NCI-H1930 (cell line): ENCODE results near the gene PRAME.
"Not testable (repeated sequence)": the region's sequence is repeated elsewhere in the genome, so short reads cannot be mapped to it uniquely, and the experiment has no call there.

ENCODE experiments used
- DNase-seq, 2 experiments: peaks; one replicate each; lab custom pipeline; 2025; lab: John Stamatoyannopoulos, UW

The PRAME gene

DNA sequence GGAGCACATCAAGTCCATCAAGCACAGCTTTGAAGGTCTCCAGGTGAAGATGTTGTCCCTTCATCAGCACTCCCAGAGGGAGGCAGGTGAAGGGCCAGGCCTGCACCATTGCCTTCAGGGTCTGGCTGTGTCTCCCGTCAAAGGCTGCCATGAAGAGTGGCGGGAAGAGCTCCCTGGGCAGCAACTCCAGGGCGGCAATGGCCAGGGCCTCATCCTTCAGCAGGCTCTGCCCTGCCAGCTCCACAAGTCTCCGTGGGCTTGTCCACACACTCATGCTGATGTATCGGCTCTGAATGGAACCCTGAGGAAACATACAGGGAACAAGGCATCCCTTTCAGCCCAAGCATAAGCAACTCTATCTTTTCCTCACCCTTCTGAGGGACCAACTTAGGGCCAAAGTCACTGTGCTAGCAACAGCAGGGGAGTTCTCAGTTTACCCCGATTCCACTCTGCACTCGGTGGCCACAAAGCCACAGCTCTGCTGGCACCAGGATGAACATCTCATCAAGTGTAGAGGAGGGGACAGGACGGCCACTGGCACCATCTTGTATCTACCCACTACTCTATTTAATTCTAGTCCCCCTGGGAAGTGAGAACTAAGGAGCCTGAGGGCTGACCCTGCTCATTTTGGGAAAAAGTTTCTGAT, 8.2 kb downstream of the PRAME start:
- no peak for DNase-seq

- DNase-seq = no peak
These were observed 10.2 kb downstream of the PRAME start for GRCh38 chr22:22548910-22549309.

DNA sequence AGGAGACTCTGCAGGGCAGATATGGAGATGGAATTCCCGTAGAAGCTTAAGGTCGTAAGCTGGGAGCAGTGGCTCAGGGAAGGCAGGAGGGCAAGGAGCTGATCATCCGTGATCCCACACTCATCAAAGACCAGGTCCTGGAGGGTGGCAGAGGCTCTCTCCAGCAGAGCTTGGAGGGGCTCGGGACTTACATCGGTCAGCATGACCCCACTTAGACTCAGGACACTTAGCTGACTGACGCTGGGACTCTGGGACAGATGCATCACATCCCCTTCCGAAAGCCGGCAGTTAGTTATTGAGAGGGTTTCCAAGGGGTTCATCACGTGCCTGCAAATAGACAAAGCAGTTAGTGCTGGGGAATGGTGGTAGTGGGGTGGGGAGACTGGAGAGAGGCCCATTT, 10.7 kb downstream of the PRAME start:
- DNase-seq = no peak

- DNase-seq = no peak
These were observed 11.3 kb downstream of the PRAME start for GRCh38 chr22:22547692-22548300.

DNA sequence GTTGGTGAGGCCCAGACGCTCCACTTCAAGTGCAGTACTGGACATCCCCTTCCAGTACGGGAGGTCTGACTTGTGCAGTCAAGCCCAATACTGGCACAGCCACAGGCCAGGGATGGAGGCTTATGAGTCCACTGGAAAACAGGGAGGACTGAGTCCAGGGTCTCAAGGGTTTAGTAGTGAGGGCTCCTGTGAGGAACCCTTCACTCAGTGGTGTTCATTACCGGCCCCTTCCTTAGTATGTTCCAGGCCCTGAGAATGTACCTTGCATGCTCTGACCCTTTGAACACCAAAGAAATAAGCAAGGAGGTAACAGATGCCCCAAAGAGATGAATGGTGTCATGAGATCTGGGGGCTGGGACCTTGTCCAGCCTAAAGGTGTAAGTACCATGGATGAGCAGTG, 11.8 kb downstream of the PRAME start:
- no peak for DNase-seq

DNA sequence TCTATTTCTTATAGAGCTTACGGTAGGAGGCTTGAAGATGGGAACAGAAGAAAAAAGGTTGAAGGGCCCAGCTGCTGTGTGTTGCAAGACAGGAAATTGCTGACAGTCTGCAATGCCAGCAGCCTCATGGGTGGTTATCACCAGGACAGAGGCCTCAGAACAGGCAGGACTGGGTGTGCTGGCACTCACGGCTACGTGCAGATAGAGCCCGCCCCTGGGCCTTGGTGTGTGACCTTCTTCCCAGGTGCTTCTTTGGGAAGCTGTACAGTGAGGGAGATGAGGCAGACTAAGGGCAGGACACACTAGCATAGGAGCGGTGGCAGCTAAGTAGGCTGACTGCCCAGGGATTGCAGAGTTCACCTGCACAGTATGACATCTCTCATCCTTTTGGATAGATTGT, 12.6 kb downstream of the PRAME start:
- no peak for DNase-seq

- DNase-seq = no peak
These were observed 14.0 kb downstream of the PRAME start for GRCh38 chr22:22545084-22545483.

DNA sequence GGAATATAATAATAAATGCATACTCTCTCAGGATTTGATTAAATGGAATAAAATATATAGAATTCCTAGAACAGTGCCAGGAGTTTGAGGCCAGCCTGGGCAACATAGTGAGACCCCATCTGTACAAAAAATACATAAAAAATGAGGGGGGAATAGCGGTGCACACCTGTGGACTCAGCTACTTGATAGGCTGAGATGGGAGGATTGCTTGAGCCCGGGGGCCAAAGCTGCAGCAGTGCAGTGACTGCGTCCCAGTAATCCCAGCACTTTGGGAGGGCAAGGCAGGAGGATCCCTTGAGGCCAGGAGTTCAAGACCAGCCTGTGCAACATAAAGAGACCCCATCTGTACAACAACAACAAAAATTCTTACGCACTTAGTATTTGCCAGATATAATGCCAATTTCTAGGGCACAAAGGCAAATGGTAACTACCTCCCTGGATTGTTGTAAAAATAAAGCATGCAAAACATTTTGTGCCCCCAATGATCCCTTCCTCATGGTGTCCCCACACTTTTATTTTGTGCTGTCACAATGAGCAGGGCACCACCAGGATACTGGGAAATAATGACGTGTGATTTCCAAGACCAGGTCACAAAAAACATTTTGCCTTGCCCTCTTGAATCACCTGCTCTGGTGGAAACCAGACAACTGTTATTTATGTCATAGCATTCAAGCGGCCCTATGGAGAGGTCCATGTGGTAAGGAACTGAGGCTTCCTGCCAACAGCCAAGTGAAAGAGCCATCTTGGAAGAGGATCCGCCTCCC, 20.7 kb downstream of the PRAME start:
- DNase-seq = no peak

DNA sequence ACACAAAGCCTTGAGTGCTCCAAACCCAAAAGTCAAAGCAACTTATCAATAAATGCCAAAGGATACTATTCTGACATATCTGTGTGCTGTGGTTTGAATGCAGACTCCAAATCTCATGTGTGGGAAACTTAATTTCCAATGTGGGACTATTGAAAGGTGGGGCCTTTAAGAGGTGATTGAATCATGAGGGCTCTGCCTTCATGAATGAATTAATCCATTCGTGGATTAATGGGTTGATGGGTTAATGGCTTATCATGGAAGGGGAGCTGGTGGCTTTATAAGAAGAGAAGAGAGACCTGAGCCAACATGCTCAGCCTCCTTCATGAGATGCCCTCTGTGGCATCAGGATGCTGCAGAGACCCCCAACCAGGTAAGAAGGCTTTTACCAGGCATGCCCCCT, 22.1 kb downstream of the PRAME start:
- no peak for DNase-seq

GRCh38 chr22:22536515-22536914, 22.6 kb downstream of the PRAME start:
- DNase-seq = no peak

- no peak for DNase-seq
These were observed 23.4 kb downstream of the PRAME start for GRCh38 chr22:22535662-22536061.

GRCh38 chr22:22534604-22535415, 24.3 kb downstream of the PRAME start:
- DNase-seq = no peak

DNA sequence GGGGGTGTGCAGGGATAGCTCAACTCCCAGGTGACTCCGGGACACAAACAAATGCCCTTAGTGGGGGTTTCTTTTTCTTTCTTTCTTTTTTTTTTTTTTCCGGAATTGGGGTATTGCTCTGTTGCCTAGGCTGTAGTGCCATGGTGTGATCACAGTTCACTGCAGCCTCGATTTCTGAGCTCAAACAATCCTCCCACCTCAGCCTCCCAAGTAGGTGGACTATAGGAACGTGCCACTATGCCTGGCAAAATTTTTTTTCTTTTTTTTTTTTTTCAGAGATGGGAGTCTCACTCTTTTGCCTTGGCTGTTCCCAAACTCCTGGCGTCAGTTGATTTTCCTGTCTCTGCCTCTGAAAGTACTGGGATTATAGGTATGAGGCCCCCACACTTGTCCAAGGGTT, 25.2 kb downstream of the PRAME start:
- DNase-seq = no peak

- no peak for DNase-seq
These were observed 25.6 kb downstream of the PRAME start for GRCh38 chr22:22533417-22533816.

- not testable (repeated sequence) for DNase-seq
These were observed 26.5 kb downstream of the PRAME start for GRCh38 chr22:22532547-22533071.

DNA sequence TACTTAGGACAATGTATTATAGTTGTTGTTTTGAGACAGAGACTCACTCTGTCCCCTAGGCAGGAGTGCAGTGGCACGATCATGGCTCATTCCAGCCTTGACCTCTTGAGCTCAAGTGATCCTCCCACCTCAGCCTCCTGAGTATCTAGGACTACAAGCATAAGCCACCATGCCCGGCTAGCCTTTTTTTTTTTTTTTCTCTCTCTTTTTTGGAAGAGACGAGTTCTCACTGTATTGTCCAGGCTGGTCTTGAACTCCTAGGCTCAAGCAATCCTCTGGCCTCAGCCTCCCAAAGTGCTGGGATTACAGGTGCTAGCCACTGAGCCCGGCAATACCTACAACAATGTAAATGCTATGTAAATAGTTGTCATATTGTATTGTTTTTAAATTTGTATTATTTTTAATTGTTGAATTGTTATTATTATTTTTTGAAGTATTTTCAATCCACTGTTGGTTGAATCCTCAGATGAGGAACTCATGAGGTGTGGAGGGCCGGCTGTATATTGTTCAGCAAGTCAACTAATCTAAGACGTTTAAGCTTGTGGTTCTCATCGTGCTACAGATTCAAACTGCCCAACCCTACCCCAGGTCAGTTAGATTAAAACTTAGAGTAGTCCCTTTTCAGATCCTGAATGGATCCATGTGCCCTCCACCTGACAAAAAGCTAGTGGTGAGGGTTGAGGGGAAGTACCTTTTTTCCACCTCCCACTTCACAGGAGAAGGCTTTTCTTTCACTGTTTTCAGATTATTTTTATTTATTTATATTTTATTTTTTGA, 27.1 kb downstream of the PRAME start:
- DNase-seq = no peak

DNA sequence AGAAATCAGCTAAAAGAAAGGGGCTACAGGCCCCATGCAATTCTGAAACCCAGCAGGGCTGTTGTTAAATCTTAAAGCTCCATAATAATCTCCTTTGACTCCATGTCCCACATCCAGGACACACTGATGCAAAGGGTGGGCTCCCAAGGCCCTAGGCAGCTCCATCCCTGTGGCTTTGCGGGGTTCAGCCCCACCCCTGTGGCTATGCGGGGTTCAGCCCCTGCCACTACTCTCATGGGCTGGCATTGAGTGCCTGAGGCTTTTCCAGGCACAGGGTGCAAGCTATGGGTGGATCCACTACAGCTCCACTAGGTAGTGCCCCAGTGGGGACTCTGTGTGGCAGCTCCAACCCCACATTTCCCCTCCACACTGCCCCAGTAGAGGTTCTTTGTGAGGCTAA, 30.3 kb downstream of the PRAME start:
- no peak for DNase-seq

GRCh38 chr22:22527312-22527711, 31.8 kb downstream of the PRAME start:
- no peak for DNase-seq

DNA sequence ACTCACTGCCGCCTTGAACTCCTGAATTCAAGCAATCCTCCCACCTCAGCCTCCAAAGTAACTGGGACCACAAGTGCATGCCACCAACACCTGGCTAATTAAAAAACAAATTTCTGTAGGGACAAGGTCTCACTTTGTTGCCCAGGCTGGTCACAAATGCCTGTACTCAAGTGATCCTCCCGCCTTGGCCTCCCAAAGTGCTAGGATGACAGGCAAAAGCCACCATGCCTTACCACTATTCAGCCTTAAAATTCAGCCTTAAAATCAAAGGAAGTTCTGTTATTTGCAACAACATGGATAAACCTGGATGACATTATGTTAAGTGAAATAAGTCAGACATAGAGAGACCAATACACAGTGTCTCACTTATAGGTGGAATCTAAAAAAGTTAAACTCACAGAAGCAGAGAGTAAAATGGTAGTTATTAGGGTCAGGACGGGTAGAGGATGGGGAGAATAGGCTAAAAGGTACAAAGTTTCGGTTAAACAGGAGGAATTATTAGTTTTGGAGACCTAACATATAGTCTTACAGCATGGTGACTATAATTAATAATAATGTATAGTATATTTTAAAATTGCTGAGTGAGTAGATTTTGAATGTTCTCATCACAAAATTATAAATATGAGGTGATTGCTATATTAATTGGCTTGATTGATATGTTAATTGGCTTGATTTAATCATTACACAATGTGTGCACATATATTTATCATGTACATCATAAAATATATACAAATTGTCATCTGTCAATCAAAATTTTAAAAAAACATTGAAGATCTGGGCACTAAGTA, 32.7 kb downstream of the PRAME start:
- DNase-seq = no peak

DNA sequence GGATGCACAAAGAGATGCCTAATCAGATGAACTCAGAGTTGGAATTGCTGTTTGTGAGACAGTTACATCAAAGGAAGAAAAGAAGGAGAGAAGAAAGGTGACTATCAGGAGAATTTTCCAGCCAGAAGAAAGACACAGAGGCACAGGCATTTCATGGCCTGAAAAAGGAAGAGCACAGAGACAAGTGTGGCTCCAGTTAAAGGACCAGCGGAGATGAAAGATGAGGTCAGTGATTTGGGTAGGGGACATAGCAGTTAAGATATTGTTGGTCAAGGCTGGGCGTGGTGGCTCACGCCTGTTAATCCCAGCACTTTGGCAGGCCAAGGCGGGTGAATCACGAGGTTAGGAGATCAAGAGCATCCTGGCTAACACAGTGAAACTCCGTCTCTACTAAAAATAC, 35.6 kb downstream of the PRAME start:
- no peak for DNase-seq

DNA sequence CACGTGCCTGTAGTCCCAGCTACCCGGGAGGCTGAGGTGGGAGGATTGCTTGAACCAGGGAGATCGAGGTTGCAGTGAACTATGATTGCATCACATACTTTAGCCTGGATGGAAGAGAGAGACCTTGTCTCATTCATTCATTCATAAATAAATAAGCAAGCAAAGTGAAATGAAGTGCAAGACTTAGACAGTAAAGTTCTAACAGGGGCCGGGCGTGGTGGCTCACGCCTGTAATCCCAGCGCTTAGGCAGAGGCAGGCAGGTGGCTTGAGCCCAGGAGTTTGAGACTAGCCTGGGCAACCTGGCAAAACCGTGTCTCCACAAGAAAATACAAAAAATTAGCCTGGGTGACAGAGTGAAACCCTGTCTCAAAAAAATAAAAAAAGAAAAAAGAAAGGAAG, 37.4 kb downstream of the PRAME start:
- DNase-seq = no peak
